Esophagus squamous epithelium (tissue), 5 donors: ENCODE results near the gene CPM. TPM values are rescaled to one million over a fixed set of nuclear protein-coding genes. Genes with fewer than 3 reads are reported as not detected.

Experiments
- DNase-seq: peaks from one replicate; lab custom pipeline; 2025; lab: John Stamatoyannopoulos, UW
- H3K27ac ChIP-seq, 4 donors: fragments of 200-600 bp; sonication (generic); one replicate each; pipeline ENCODE4 v1.5.1; 2016 to 2019; ENCODE audit warnings: mild to moderate bottlenecking in 1 of 4
- H3K27me3 ChIP-seq, 4 donors: fragments of 200-600 bp; sonication (generic); 1 replicate in 3 of 4; 2 replicates in 1 of 4; pipeline versions ENCODE4 v1.5.1 to v1.6.0; 2017 to 2021; ENCODE audit warnings: antibody characterized with exemption in 1 of 4
- H3K36me3 ChIP-seq, 3 donors: fragments of 200-600 bp; sonication (generic); one replicate each; pipeline ENCODE4 v1.5.1; 2016 to 2019
- H3K4me1 ChIP-seq, 3 donors: fragments of 200-600 bp; sonication (generic); one replicate each; pipeline ENCODE4 v1.5.1; 2017 to 2019
- H3K4me3 ChIP-seq, 4 donors: fragments of 200-600 bp; sonication (generic); 1 replicate in 3 of 4; 2 replicates in 1 of 4; pipeline ENCODE4 v1.5.1; 2016 to 2019; ENCODE audit warnings: mild to moderate bottlenecking in 2 of 4, moderate library complexity in 1 of 4
- H3K9me3 ChIP-seq, 3 donors: fragments of 200-600 bp; sonication (generic); one replicate each; pipeline ENCODE4 v1.5.1; 2016 to 2019
- CTCF ChIP-seq, 6 experiments: fragments of 450-650 bp in 4 of 6; fragments of 200-600 bp in 2 of 6; sonication (generic) in 2 of 6; IDR thresholded peaks; one replicate each; pipeline ENCODE4 v1.5.1; 2016 to 2019; ENCODE audit warnings: antibody characterized with exemption in 6 of 6, mild to moderate bottlenecking in 4 of 6, moderate library complexity in 4 of 6
- POLR2A ChIP-seq, 4 donors: fragments of 450-650 bp; IDR thresholded peaks; one replicate each; pipeline ENCODE4 v1.6.1; 2017; ENCODE audit warnings: antibody characterized with exemption in 4 of 4, mild to moderate bottlenecking in 4 of 4, moderate library complexity in 3 of 4
- WGBS, 2 donors: methylation state at CpG; one replicate each; pipeline ENCODE4 v1.1.5; 2018; 5-methylcytosine and 5-hydroxymethylcytosine counted together
- intact Hi-C: fragments of 100-400 bp; cut with DNase I; formaldehyde crosslinking; loops from one replicate; pipeline ENCODE4 v1.15.0; 2022
- total RNA-seq, 4 donors: library from RNA; depleted of rRNA; stranded (reverse); fragments of >200 nt; gene quantifications; one replicate each; pipeline ENCODE4 v1.1.0, GENCODE V29; 2016
- donor health status: DM: yes; HTN: yes; CAD: no.

CPM gene
- total RNA-seq, 4 donors from 2014 or later, result 10.9 to 35.5 (median 20.6) TPM

GRCh38 chr12:68939505-68939904 lies 6.5 kb upstream of the CPM start:
- no peak for DNase-seq
- H3K9me3 ChIP-seq, result no peaks in the 10 kb centered on the region
- WGBS, 2 donors, result 54 to 65% methylated on average over 1 of the region's 1 CpG
- no peaks in the 10 kb centered on the region for H3K27me3 ChIP-seq
- no peaks in the 10 kb centered on the region for H3K36me3 ChIP-seq
- TF ChIP-seq CTCF (IDR thresholded peaks at IDR 0.05), result no peak
- no peak for TF ChIP-seq POLR2A (IDR thresholded peaks at IDR 0.05)
- intact Hi-C loops, result no loop called here
- H3K4me1 ChIP-seq, result no peaks in the 10 kb centered on the region
- no peak overlapping the region for H3K27ac ChIP-seq
- no peak overlapping the region for H3K4me3 ChIP-seq

GRCh38 chr12:68934392-68934791 lies 1.4 kb upstream of the CPM start:
- peaks cover 0 to 20% (median 0%) of the 10 kb centered on the region in 4 donors for H3K27me3 ChIP-seq

GRCh38 chr12:68932128-68932960 lies 627 bp downstream of the CPM start:
- Histone ChIP-seq H3K4me1 (peaks cover 0 to 18% (median 5%) of the 10 kb centered on the region in 3 donors), H3K36me3 (no peaks in the 10 kb centered on the region), H3K9me3 (no peaks in the 10 kb centered on the region), H3K4me3 (peak overlapping the region; percentile 60 to 78 (median 66)), H3K27ac (peak overlapping the region; percentile 71 to 82 (median 76)), H3K27me3 (peaks cover 0 to 20% (median 0%) of the 10 kb centered on the region in 4 donors)
- DNase-seq, result no peak
- 9% methylated on average over 13 to 18 of the region's 18 CpGs for WGBS, 2 donors
- no peak for TF ChIP-seq CTCF (IDR thresholded peaks at IDR 0.05)
- no peak for TF ChIP-seq POLR2A (IDR thresholded peaks at IDR 0.05)
- intact Hi-C loops, result no loop called here

More at GRCh38 chr12:68934392-68934791, 1.4 kb upstream of the CPM start:
- TF ChIP-seq POLR2A (IDR thresholded peaks at IDR 0.05) (no peak), CTCF (IDR thresholded peaks at IDR 0.05) (no peak)
- H3K4me3 ChIP-seq, result no peak overlapping the region
- no peak overlapping the region for H3K27ac ChIP-seq
- DNase-seq, result no peak
- H3K4me1 ChIP-seq, result peaks cover 0 to 18% (median 5%) of the 10 kb centered on the region in 3 donors
- H3K9me3 ChIP-seq, result no peaks in the 10 kb centered on the region
- intact Hi-C loops, result no loop called here
- no peaks in the 10 kb centered on the region for H3K36me3 ChIP-seq
- WGBS, 2 donors, result 92 to 99% methylated on average over 9 of the region's 9 CpGs

GRCh38 chr12:68930178-68930577 lies 2.8 kb downstream of the CPM start:
- Histone ChIP-seq H3K4me1 (peaks cover 0 to 18% (median 5%) of the 10 kb centered on the region in 3 donors), H3K27me3 (peaks cover 0 to 20% (median 0%) of the 10 kb centered on the region in 4 donors), H3K36me3 (no peaks in the 10 kb centered on the region), H3K27ac (no peak overlapping the region), H3K9me3 (no peaks in the 10 kb centered on the region), H3K4me3 (peak overlapping the region in 2 of 4 donors; percentile 47 to 65)
- WGBS, 2 donors, result 82 to 90% methylated on average over 5 to 6 of the region's 6 CpGs
- intact Hi-C loops, result no loop called here
- TF ChIP-seq CTCF (IDR thresholded peaks at IDR 0.05), result no peak
- TF ChIP-seq POLR2A (IDR thresholded peaks at IDR 0.05), result no peak
- DNase-seq, result no peak

DNA sequence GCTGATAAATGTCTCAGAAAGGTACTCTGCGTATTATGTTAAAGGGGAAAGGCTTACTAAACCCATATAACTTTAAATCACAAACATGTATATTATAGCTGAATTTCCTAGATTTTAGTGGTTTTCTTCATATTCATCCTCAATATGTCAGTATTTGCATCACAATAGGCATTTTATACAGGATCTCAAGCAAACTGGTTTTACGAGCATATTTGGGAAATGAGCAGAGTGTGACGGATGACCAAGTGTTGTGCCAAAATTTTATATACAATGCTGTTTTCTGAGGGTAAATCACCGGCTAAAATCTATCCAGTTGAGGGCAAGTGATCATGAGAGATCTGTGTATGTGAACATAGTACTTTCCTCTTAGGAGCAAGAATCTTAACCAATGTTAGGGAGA lies 8.4 kb downstream of the CPM start:
- Histone ChIP-seq H3K4me1 (peaks cover 0 to 5% (median 0%) of the 10 kb centered on the region in 3 donors), H3K27ac (no peak overlapping the region), H3K4me3 (no peak overlapping the region), H3K36me3 (no peaks in the 10 kb centered on the region), H3K9me3 (no peaks in the 10 kb centered on the region), H3K27me3 (no peaks in the 10 kb centered on the region)
- WGBS, 2 donors, result 58 to 79% methylated on average over 4 of the region's 4 CpGs
- TF ChIP-seq CTCF (IDR thresholded peaks at IDR 0.05) (no peak), POLR2A (IDR thresholded peaks at IDR 0.05) (no peak)
- intact Hi-C loops, result no loop called here
- DNase-seq, result no peak
